PFSK-1 (cell line): ENCODE results near the gene GSTO2.

Experiments used
- FOXP2 ChIP-seq: optimal IDR thresholded peaks from 2 replicates; pipeline ENCODE3; 2011; ENCODE audit warnings: borderline replicate concordance, control low read depth, inconsistent platforms; ENCODE audit not compliant: insufficient read depth; ENCODE audit errors: extremely low read length, extremely low read depth
- POLR2AphosphoS5 ChIP-seq: IDR thresholded peaks from 2 replicates; pipeline ENCODE4 v1.6.1; 2012; ENCODE audit warnings: low read depth, mild to moderate bottlenecking, control low read depth, low read length, moderate library complexity
- SIN3A ChIP-seq: IDR thresholded peaks from 2 replicates; pipeline ENCODE4 v1.6.1; 2012; ENCODE audit warnings: mild to moderate bottlenecking, low read length, moderate library complexity, borderline replicate concordance; ENCODE audit not compliant: insufficient read depth
- TAF1 ChIP-seq: IDR thresholded peaks from 2 replicates; pipeline ENCODE4 v1.6.1; 2012; ENCODE audit warnings: low read length, control low read depth, borderline replicate concordance; ENCODE audit not compliant: insufficient read depth
- TF ChIP-seq, protein P1 (sequence below), 2 experiments: IDR thresholded peaks; 2 replicates each; pipeline versions ENCODE4 v1.6.1 to v1.8.0; 2011 to 2012; ENCODE audit warnings: low read depth in 2 of 2, low read length in 2 of 2, control low read depth in 1 of 2, inconsistent platforms in 1 of 2, mild to moderate bottlenecking in 1 of 2, moderate library complexity in 1 of 2; ENCODE audit not compliant: insufficient read depth in 1 of 2

DNA sequence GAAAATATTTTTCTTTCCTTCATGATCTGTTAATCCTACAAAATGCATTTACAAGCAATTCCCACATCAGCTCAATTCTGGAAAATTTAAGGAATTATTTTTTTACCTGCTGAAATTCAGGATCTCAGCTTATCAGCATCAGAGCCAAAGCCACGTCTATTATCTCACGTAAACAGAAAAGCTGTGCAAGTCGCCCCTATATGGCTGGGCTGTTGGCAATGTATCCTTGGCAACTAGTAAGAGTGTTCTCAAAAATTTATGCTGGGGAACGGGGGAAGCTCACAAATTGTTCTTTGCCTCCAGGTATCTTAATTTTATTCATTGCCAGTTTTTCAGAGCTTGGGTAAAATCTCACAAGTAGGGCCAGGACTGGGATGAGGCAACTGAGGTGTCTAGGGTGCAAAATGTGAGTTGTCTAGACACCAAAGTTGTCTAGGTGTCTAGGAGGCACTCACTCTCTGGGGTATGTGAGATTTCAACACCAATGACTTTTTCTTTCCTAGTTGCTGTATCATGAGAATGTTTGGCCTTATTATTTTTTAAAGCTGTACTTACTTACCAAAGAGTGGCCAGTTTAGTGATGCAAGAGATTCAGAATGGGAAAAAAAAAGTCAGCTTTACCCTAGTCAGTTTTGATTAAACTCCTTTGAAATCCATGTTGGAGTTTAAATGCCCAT lies 5.1 kb downstream of the GSTO2 start:
- TF ChIP-seq, protein P1, sequence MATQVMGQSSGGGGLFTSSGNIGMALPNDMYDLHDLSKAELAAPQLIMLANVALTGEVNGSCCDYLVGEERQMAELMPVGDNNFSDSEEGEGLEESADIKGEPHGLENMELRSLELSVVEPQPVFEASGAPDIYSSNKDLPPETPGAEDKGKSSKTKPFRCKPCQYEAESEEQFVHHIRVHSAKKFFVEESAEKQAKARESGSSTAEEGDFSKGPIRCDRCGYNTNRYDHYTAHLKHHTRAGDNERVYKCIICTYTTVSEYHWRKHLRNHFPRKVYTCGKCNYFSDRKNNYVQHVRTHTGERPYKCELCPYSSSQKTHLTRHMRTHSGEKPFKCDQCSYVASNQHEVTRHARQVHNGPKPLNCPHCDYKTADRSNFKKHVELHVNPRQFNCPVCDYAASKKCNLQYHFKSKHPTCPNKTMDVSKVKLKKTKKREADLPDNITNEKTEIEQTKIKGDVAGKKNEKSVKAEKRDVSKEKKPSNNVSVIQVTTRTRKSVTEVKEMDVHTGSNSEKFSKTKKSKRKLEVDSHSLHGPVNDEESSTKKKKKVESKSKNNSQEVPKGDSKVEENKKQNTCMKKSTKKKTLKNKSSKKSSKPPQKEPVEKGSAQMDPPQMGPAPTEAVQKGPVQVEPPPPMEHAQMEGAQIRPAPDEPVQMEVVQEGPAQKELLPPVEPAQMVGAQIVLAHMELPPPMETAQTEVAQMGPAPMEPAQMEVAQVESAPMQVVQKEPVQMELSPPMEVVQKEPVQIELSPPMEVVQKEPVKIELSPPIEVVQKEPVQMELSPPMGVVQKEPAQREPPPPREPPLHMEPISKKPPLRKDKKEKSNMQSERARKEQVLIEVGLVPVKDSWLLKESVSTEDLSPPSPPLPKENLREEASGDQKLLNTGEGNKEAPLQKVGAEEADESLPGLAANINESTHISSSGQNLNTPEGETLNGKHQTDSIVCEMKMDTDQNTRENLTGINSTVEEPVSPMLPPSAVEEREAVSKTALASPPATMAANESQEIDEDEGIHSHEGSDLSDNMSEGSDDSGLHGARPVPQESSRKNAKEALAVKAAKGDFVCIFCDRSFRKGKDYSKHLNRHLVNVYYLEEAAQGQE (IDR thresholded peaks at IDR 0.05; ENCODE audit: insufficient read depth in 1 of 2, low read depth in 2 of 2, low read length in 2 of 2), result no peak
- TF ChIP-seq TAF1 (no peak), SIN3A (no peak), POLR2AphosphoS5 (no peak), FOXP2 (no peak)
